Nephron (organoid): ENCODE data around the gene FMNL3.

Experiments
- H3K27ac Mint-ChIP-seq, 3 experiments: 2 replicates each; pipeline ENCODE4 v1.8.0; 2020; ENCODE audit warnings: mixed read lengths in 3 of 3, mild to moderate bottlenecking in 2 of 3, moderate library complexity in 1 of 3
- H3K27me3 Mint-ChIP-seq: 2 replicates; pipeline ENCODE4 v1.8.0; 2021; ENCODE audit warnings: low read depth, mild to moderate bottlenecking, moderate library complexity, mixed read lengths
- H3K36me3 Mint-ChIP-seq: 2 replicates; pipeline ENCODE4 v1.8.0; 2020; ENCODE audit warnings: low read depth, mixed read lengths
- H3K4me1 Mint-ChIP-seq: 2 replicates; pipeline ENCODE4 v1.8.0; 2020; ENCODE audit warnings: mixed read lengths
- H3K4me3 Mint-ChIP-seq, 3 experiments: 2 replicates each; pipeline ENCODE4 v1.8.0; 2020; ENCODE audit warnings: mild to moderate bottlenecking in 3 of 3, mixed read lengths in 3 of 3, moderate library complexity in 2 of 3
- H3K9me3 Mint-ChIP-seq: 2 replicates; pipeline ENCODE4 v1.8.0; 2020; ENCODE audit warnings: mixed read lengths
- CTCF ChIP-seq, 3 experiments: fragments of 200-600 bp; sonication (generic); IDR thresholded peaks; one replicate each; pipeline ENCODE4 v1.5.0; 2021; ENCODE audit warnings: antibody characterized with exemption in 3 of 3; ENCODE audit not compliant: unreplicated experiment in 3 of 3

FMNL3 gene

GRCh38 chr12:49674318-49674981 is 32.8 kb downstream of the FMNL3 start:
- no peaks in the 10 kb centered on the region for H3K9me3 Mint-ChIP-seq
- peaks cover 76% of the 10 kb centered on the region for H3K4me1 Mint-ChIP-seq
- no peak for TF ChIP-seq CTCF (IDR thresholded peaks at IDR 0.05; ENCODE audit: unreplicated experiment in 3 of 3)

GRCh38 chr12:49673446-49674317 is 33.5 kb downstream of the FMNL3 start:
- no peaks in the 10 kb centered on the region for H3K27me3 Mint-ChIP-seq
- no peaks in the 10 kb centered on the region for H3K36me3 Mint-ChIP-seq
- no peaks in the 10 kb centered on the region for H3K9me3 Mint-ChIP-seq
- H3K4me1 Mint-ChIP-seq: peaks cover 76% of the 10 kb centered on the region
- H3K27ac Mint-ChIP-seq: peak overlapping the region; percentile 98 to 99 (median 99)
- H3K4me3 Mint-ChIP-seq: peak overlapping the region; percentile 22 to 54 (median 31)
- peak in 2 of 3 experiments; percentile 44 to 57 for TF ChIP-seq CTCF (IDR thresholded peaks at IDR 0.05; ENCODE audit: unreplicated experiment in 3 of 3)

More at GRCh38 chr12:49674318-49674981, 32.8 kb downstream of the FMNL3 start:
- Mint-ChIP-seq H3K4me3 (peak overlapping the region in 1 of 3 experiments; percentile 54), H3K27me3 (no peaks in the 10 kb centered on the region), H3K36me3 (no peaks in the 10 kb centered on the region), H3K27ac (peak overlapping the region; percentile 98 to 99 (median 99))

- Mint-ChIP-seq H3K9me3 (no peaks in the 10 kb centered on the region), H3K27me3 (no peaks in the 10 kb centered on the region), H3K4me3 (peak overlapping the region; percentile 0 to 54 (median 31)), H3K36me3 (peaks cover 6% of the 10 kb centered on the region), H3K27ac (peak overlapping the region; percentile 98 to 99 (median 99)), H3K4me1 (peaks cover 83% of the 10 kb centered on the region)
- no peak for TF ChIP-seq CTCF (IDR thresholded peaks at IDR 0.05; ENCODE audit: unreplicated experiment in 3 of 3)
These were observed 34.6 kb downstream of the FMNL3 start for GRCh38 chr12:49672301-49673217.

GRCh38 chr12:49671031-49671765 is 36.0 kb downstream of the FMNL3 start:
- Mint-ChIP-seq H3K9me3 (no peaks in the 10 kb centered on the region), H3K27me3 (no peaks in the 10 kb centered on the region), H3K27ac (peak overlapping the region; percentile 98 to 99 (median 99)), H3K36me3 (peaks cover 8% of the 10 kb centered on the region), H3K4me3 (no peak overlapping the region), H3K4me1 (peaks cover 80% of the 10 kb centered on the region)
- no peak for TF ChIP-seq CTCF (IDR thresholded peaks at IDR 0.05; ENCODE audit: unreplicated experiment in 3 of 3)

GRCh38 chr12:49669796-49670195 is 37.4 kb downstream of the FMNL3 start:
- Mint-ChIP-seq H3K27ac (peak overlapping the region; percentile 98 to 99 (median 99)), H3K4me1 (peaks cover 78% of the 10 kb centered on the region), H3K4me3 (no peak overlapping the region), H3K36me3 (peaks cover 9% of the 10 kb centered on the region), H3K9me3 (no peaks in the 10 kb centered on the region), H3K27me3 (no peaks in the 10 kb centered on the region)
- TF ChIP-seq CTCF (IDR thresholded peaks at IDR 0.05; ENCODE audit: unreplicated experiment in 3 of 3): no peak
